HG02852 (cell line): ENCODE results near the gene GARRE1.
"Not testable (repeated sequence)": the region's sequence is repeated elsewhere in the genome, so short reads cannot be mapped to it uniquely, and the experiment has no call there.

ENCODE experiments used
- ATAC-seq: cut with Tn5 transposase; IDR thresholded peaks from one replicate; pipeline ENCODE4 v1.9.1; 2021; ENCODE audit warnings: mild to moderate bottlenecking, moderate library complexity; ENCODE audit not compliant: unreplicated experiment

GARRE1 gene

DNA sequence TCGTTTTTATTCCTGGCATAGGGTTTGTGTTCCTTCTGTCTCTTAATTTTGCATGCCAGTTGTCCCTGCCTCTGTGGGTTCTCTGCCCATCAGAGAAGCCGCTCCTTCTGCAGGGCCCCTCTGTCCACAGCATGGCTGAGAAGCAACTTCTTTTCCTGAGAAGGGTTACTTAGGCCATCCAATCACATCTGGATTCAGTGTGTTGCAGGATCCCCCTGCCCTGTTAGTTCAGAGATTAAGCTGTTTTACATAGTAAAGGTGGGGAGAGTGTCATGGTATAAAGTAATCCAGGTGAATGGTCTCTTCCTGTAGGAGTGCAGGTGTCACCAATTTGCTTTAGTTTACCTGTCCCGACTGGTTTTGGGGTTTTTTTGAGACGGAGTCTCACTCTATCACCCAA lies 22.9 kb upstream of the GARRE1 start:
- no peak for ATAC-seq

DNA sequence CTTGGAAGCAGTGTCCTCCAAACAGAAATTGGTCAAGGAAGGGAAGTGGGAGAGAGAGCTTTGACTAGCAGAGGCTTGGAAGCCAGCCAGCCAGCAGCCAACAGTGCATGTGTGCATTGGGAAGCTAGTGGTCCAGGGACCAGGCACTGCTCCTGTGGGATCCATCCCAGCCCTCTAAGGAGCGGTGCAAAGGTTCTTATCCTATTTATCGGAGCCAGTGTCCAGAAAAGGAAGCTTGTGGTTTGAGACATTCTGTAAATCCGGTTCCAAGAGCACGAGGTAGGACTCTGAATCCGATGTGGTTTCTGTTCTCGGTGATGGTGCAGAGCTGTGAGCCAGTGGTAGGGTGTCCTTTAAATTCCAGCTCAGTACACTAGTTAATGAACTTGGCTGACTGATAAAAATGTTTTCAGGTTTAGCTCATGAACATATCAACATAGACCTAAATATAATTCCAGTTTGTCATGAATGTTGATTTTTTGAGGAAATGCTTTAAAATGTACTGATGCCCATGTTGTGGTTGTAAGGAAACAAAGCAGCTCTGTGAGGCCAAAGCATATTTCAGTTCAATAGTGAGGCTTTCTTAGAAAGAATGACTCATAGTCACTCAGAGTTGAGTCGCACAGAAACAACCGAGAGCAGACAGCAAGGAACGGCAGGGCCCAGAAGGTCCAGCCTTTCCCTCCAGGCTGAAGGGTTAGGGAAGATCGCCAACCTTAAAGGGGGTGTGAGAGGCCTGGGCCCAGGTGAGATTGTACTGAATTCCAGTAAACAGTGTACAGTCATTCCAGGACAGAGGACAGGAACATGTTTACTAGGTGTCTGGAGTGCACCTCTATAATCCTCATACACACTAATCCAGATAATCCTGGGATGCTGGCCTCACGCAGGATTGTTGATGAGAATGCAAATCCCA lies 21.5 kb upstream of the GARRE1 start:
- no peak for ATAC-seq

DNA sequence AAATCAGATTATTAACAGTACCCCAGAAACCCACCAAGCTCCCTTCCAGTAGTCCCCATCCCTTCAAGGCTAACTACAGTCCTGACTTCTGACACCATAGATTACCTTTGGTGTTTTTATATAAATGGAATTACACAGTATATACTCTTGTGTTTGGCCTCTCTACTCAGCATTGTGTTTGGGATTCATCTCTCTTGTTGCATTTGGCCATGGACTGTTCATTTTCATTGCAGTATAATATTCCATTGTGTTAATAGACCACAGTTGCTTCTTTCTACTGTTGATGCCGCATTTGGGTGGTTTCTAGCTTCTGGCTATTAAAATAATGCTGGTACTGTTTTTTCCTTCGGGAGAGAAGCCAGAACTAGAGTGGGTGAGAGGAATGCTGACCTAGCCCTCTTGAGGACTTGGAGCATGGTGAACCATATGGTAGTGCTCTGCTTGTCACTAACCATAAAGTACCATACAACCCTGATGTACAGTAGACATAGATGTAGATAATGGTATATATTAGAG lies 18.9 kb upstream of the GARRE1 start:
- no peak for ATAC-seq

DNA sequence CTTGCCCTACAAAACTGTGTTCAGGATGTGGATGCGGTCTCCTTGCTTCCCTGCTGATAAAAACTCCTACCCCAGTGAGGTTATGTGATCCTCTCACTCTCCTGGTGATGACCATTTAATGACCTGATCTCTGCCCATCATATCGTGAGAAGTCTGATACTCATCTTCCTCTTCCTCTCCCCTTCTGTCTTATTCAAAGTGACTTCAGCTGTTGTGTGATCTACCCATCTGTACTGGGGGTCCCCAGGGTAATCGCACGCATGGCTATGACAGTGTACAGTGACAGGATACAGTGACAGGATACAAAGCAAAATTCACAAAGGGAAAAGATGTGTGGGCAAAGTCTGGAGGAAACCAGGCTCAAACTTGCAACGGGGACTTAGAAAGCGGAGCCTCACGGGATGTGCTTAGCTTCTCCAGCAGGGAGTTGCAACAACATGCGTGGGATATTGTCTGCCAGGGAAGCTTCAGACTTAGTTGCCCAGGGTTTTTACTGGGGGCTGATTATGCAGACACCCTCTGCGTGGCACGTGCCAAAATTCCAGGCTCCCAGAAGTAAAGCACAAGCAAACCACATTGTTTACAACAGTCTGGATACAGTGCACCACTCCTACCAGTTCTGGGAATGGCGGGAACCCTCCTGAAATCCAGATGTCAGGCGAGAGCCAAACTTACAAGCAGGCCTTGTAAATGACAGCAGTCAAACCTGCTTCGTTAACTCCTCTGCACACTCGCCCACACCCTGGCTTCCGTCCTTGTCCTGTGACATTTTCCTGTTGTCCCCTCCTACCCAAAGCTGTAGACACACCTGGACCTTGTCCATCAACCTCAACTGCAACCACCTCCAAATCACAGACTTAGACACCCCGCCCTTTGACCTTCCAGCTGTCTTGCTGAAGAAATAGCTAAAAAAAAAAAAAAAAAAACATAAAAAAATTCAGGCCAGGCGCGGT lies 18.0 kb upstream of the GARRE1 start:
- ATAC-seq: no peak

DNA sequence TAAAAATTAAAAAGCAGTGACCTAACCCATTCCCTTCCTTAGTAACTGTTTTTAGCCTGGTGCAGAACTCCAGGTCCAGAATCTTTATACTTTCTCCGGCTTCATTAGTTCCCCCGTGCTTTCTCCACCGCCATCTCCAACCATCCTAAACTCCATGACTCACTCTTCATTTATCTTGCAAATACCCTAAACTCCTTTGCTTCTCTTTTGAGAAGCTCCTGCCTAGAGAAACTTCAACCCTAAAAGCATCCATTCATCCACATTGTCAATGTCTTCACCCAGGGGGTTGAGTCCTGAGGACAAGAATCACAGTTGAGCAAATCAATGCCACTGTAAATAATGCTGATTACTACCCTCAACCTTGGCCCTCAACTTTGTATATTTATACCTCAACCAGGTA lies 17.1 kb upstream of the GARRE1 start:
- ATAC-seq: no peak

DNA sequence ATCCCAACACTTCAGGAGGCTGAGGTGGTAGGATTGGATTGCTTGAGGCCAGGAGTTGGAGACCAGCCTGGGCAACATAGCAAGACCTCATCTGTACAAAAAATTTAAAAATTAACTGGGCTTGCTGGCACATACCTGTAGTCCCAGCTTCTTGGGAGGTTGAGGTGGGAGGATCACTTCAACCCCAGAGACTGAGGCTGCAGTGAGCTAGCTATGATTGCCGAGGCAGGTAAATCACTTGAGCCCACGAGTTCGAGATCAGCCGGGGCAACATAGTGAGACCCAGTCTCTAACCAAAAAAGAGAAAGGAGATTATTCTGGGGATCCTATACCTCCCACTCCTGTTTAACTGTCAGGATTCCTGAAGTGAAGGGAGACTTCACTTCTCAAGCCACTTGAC lies 16.4 kb upstream of the GARRE1 start:
- no peak for ATAC-seq

DNA sequence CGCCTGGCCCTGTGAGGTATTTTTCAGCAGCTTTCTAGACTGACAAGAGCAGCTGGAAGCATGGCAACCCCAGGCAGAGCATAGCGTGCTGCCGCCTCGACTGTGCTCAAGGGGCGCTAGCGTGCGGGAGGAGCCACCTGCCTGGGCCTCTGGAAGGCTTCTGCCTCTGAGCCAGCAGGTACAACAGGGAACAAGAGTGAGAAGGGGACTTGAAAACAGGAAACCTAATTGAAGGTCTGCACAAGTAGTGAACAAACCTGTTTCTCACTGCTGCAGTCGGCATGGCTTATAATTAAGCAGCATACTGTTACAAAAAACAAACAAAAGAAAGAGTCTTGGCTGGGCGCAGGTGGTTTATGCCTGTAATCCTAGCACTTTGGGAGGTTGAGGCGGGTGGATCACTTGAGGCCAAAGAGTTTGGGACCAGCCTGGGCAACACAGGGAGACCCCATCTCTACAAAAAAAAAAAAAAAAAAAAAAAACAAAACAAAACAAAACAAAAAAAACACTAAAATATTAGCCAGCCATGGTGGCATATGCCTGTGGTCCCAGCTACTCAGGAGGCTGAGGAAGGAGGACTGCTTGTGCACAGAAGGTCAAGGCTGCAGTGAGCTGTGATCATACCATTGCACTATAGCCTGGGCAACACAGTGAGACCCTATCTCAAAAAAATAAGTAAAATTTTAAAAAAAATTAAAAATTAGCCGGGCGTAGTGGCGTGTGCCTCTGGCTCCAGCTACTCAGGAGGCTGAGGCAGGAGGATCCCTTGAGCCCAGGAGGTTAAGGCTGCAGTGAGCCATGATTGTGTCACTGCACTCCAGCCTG lies 12.6 kb upstream of the GARRE1 start:
- ATAC-seq: no peak

DNA sequence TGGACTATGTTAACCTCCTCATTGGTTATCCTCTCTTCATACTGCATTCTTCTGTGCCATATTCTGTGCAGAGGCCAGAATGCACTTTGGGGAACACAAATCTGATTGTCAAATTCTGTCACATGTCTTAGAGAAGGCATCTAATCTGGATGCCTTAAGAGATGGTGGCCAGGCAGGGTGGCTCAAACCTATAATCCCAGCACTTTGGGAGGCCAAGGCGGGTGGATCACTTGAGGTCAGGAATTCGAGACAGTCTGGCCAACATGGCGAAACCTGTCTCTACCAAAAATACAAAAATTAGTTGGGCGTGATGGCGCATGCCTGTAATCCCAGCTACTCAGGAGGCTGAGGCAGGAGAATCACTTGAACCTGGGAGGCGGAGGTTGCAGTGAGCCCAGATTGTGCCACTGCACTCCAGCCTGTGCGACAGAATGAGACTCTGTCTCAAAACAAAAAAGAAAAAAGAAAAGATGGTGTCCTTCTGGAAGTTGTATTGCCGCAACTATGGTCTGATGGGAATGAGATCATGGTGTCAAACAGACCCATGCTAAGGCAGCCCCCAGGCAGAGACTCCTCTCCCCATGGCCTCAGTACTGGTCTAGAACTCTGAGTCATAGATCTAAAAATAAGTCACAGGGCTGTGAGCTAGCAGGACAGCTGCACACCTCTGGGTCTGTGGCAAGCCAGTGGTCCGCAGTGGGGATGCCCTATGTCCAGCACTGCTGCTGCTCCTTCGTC lies 11.0 kb upstream of the GARRE1 start:
- ATAC-seq: not testable (repeated sequence)

DNA sequence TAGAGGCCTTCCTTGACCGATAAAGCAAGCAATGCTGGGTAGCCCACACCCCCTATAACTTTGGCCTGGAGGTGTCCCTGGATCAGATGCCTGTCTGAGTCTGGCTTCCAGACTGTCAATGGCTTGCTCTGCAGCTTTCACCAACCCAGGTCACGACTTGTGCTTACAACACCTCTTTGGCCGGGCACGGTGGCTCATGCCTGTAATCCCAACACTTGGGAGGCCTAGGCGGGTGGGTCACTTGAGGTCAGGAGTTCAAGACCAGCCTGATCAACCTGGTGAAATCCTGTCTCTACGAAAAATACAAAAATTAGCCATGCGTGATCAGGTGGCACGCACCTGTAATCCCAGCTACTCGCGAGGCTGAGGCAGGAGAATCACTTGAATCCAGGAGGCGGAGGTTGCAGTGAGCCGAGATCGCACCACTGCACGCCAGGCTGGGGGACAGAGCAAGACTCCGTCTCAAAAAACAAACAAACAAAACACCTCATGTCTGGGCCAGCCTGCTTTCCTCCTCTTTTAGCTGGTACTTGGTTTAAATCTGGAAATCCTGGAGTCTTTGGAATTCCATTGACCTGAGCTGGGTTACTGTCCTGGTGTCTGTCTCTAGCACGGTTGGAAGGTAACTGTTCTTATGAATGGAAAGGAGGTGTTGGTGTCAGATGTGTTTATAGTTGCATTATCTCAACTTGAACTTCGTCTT lies 10.3 kb upstream of the GARRE1 start:
- ATAC-seq: no peak

DNA sequence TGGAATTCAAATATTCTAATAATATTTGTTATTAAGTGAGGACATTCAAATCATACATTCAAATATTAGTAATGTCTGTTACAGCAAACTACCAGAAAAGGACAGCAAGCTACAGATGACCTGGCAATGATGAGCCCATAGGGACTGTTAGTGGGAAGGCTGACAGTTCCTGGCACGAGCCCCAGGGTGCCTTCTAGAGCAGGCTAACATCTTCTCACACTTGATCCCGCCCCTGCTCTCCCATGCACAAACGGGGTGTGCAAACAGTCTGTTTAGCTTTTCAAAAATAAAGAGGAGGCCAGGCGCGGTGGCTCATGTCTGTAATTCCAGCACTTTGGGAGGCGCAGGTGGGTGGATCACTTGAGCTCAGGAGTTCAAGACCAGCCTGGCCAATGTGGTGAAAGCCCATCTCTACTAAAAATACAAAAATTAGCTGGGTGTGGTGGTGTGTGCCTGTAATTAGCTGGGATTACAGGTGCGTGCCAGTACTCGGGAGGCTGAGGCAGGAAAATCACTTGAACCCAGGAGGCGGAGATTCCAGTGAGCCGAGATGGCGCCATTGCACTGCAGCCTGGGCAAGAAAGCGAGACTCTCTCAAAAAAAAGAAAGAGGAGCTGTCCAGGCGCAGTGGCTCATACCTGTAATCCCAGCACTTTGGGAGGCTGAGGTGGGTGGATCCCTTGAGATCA lies 9.6 kb upstream of the GARRE1 start:
- no peak for ATAC-seq

DNA sequence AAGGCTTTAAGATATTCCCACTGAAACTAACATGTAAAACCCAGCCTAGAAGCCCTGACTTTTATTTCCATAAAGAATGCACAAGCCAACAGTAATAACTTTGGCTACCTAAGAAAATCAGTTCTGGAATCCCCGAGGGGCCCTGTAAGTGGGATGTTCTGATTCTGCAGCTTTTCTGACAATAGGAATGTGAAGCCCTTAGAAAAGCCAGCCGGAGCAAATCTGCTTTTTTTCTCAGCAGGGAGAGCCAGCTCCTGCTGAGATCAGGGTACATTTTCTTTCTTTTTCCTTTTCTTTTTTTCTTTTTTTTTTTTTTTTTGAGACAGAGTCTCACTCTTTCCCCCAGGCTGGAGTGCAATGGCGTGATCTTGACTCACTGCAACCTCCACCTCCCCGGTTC lies 8.0 kb upstream of the GARRE1 start:
- no peak for ATAC-seq

DNA sequence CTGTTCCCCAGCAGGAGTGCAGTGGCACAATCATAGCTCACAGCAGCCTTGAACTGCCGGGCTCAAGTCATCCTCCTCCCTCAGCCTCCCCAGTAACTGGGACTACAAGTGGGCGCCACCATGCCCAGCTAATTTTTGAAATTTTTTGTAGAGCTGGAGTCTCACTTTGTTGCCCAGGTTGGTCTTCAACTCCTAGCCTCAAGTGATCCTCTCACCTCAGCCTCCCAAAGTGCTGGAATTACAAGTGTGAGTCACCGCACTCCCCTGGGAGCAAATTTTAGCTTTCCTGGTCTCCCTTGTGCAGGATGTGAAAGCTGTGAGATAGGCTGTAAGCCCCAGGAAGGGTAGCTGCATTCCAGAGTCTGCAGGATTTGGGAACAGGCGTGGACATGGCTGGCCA lies 5.4 kb upstream of the GARRE1 start:
- no peak for ATAC-seq

DNA sequence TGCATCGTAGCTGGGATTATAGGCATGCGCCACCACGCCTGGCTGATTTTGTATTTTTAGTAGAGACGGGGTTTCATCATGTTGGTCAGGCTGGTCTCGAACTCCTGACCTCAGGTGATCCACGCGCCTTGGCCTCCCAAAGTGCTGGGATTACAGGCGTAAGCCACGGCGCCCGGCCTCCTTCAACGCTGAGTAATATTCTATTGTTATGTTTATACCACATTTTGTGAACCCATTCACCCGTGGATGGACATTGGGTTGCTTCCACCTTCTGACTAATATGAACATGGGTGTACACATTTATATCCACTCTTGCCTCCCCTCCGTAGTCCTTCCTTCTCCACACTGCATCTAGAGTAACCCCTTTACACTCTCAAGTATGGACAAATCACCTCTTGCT lies 1.2 kb upstream of the GARRE1 start:
- not testable (repeated sequence) for ATAC-seq

DNA sequence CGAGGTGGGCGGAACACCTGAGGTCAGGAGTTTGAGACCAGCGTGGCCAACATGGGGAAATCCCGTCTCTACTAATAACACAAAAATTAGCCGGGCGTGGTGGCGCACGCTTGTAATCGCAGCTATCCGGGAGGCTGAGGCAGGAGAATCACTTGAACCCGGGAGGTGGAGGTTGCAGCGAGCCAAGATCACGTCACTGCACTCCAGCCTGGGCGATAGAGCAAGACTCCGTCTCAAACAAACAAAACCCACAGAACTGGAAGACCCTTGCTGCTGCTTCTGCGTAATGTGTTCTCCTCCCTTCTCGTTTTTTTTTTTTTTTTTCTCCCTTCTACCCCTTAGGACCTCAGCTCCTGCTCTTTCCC lies 691 bp upstream of the GARRE1 start:
- not testable (repeated sequence) for ATAC-seq

DNA sequence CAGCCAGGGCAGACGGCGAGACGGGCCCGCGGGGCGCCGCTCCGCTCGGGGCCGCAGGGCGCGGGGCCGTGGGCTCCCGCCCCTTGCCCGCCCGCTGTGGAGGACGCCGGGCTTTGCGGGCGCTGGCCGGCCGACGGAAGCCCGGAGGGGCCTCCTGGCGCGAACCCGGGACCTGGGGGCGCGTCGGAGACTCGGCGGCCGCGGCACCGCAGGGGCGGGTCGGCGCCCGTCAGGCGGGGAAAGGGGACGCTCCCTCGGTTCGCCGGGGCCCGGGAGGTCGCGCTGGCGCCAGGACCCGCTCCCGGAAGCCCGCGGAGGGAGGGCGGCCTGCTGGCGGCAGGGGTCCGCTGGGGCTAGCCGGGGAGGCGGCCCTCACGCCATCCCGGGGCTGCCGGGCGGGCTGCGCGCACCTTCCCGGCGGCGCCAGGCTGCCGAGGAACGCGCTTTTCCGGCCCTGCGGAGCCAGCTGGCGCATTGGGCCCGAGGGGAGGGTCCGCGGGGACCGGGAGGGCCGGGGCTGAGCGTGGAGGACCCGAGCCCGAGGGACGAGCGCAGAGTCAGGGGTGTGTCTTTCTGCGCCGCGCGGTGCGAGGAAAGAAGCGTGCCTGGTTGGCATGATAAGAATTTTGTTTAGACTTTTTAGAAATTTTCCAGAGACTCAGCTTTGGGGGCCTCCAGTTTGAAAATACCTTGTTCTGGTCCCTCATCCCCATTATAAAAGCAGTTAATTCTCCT lies 511 bp downstream of the GARRE1 start:
- peak; percentile 54 for ATAC-seq

DNA sequence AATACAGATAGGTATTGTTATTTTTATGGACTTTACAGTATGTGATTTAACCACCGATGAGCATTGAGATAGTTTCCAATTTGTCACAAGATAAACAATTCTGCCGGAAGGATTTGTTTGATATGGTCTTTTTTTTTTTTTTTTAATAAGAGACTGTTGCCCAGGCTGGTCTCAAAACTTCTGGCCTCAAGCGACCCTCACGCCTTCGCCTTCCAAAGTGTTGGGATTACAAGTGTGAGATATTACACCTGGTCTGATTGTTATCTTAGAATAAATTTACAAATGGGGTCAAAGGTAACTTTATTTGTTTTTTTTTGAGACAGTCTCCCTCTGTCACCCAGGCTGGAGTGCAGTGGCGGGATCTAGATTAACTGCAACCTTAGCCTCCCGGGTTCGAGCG lies 1.2 kb downstream of the GARRE1 start:
- ATAC-seq: no peak

DNA sequence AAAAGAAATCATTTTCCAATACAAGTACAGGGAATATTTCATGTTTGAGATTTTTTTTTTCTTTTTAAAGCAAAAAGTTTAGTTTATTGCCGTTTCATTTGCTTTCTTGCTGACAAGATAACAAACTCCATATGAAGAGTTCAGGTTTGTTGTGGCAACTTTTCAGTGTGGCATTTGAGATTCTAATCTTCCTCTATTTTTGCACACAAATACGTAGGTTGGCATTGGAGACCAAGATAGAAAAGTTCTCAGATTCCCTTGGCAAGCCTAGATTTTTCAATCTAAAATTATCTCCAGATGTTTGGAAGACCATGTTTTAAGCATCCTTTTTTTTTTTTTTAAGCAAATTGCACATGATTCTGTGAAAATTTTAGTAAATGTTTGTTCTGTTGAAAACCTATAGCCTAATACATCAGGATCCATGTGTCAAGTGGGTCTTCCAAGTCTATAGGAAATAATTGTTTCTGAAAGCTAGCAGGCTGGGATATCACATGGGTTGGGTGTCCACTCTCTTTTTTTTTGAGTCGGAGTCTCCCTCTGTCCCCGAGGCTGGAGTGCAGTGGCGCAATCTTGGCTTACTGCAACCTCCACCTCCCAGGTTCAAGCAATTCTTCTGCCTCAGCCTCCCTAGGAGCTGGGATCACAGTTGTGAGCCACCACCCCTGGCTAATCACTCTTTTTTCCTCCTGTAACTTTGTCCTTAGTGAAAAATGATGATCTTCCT lies 2.6 kb downstream of the GARRE1 start:
- no peak for ATAC-seq

DNA sequence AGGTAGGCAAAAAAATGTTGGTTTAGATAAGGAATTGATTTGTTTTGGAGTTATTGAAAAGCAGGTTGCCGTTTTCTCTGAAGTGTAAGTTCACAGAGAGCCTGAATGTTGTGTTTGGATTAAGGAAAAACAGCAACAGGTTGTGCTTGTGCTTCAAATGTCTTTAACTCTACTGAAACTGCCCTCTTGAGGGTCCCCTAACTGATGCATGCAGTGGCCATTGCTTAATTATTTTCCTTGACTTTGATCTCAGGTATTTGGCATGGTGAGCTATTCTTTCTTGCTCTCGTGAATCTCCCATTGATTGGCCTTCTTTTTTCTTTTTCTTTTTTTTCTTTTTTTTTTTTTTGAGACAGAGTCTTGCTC lies 3.2 kb downstream of the GARRE1 start:
- no peak for ATAC-seq
